Neuronal stem cell (in vitro differentiated cells): ENCODE results near the gene NFIX.
A peak's percentile ranks its signal among the peaks of the same experiment; 100 is the strongest.

Experiments
- DNase-seq: peaks from one replicate; pipeline ENCODE4 v3.0.0-alpha.2; 2013; ENCODE audit warnings: low spot score
- H2AFZ ChIP-seq: one replicate; pipeline ENCODE4 v1.6.1; 2013; ENCODE audit warnings: mild to moderate bottlenecking, low read length, inconsistent platforms
- H2AK5ac ChIP-seq: 2 replicates; pipeline ENCODE4 v1.6.1; 2013; ENCODE audit warnings: low read depth, mild to moderate bottlenecking, inconsistent platforms, low read length, moderate library complexity, mixed read lengths
- H2BK120ac ChIP-seq: 2 replicates; pipeline ENCODE4 v1.6.1; 2013; ENCODE audit warnings: low read depth, mild to moderate bottlenecking, inconsistent platforms, low read length, moderate library complexity, mixed read lengths
- H2BK12ac ChIP-seq: one replicate; pipeline ENCODE4 v1.6.1; 2013; ENCODE audit warnings: low read length, inconsistent platforms
- H2BK15ac ChIP-seq: 2 replicates; pipeline ENCODE4 v1.6.1; 2013; ENCODE audit warnings: mild to moderate bottlenecking, low read length, inconsistent platforms, mixed read lengths
- H2BK5ac ChIP-seq: one replicate; pipeline ENCODE4 v1.6.1; 2013; ENCODE audit warnings: inconsistent platforms, mild to moderate bottlenecking, low read length, moderate library complexity
- H3K14ac ChIP-seq: one replicate; pipeline ENCODE4 v1.6.1; 2013; ENCODE audit warnings: low read length, inconsistent platforms
- H3K18ac ChIP-seq: 2 replicates; pipeline ENCODE4 v1.6.1; 2013; ENCODE audit warnings: low read length, inconsistent platforms
- H3K23ac ChIP-seq: 2 replicates; pipeline ENCODE4 v1.6.1; 2013; ENCODE audit warnings: low read depth, mild to moderate bottlenecking, mixed read lengths, low read length, inconsistent platforms; ENCODE audit not compliant: poor library complexity
- H3K27ac ChIP-seq: replicated peaks from 3 replicates; pipeline ENCODE4 v1.5.1; 2013; ENCODE audit warnings: low read length, inconsistent platforms
- H3K27me3 ChIP-seq, 3 experiments: 2 replicates each; pipeline ENCODE4 v1.6.1; 2013; ENCODE audit warnings: low read length in 3 of 3, mild to moderate bottlenecking in 2 of 3, inconsistent platforms in 1 of 3, low read depth in 1 of 3, mixed read lengths in 1 of 3, moderate library complexity in 1 of 3; ENCODE audit not compliant: control insufficient read depth in 3 of 3, insufficient read depth in 3 of 3
- H3K36me3 ChIP-seq, 2 donors: replicated peaks in 1 of 2; 2 replicates each; pipeline ENCODE4 v1.6.1; 2013; ENCODE audit warnings: low read length in 2 of 2; ENCODE audit not compliant: control insufficient read depth in 2 of 2, insufficient read depth in 2 of 2
- H3K4ac ChIP-seq: 2 replicates; pipeline ENCODE4 v1.6.1; 2013; ENCODE audit warnings: inconsistent platforms, mild to moderate bottlenecking, low read length, moderate library complexity
- H3K4me1 ChIP-seq, 2 donors: 1 replicate in 1 of 2; 2 replicates in 1 of 2; pipeline ENCODE4 v1.6.1; 2013; ENCODE audit warnings: low read length in 2 of 2, low read depth in 1 of 2; ENCODE audit not compliant: control insufficient read depth in 2 of 2, insufficient read depth in 1 of 2
- H3K4me2 ChIP-seq: one replicate; pipeline ENCODE4 v1.6.1; 2013; ENCODE audit warnings: mild to moderate bottlenecking, low read length, inconsistent platforms; ENCODE audit not compliant: insufficient read depth, poor library complexity, severe bottlenecking
- H3K4me3 ChIP-seq, 2 donors: 2 replicates each; pipeline ENCODE4 v1.5.1; 2013; ENCODE audit warnings: low read length in 2 of 2, mild to moderate bottlenecking in 2 of 2, inconsistent platforms in 1 of 2, moderate library complexity in 1 of 2
- H3K79me1 ChIP-seq: one replicate; pipeline ENCODE4 v1.6.1; 2013; ENCODE audit warnings: low read depth, mild to moderate bottlenecking, inconsistent platforms, low read length, moderate library complexity
- H3K9ac ChIP-seq: one replicate; pipeline ENCODE4 v1.6.1; 2013; ENCODE audit warnings: mild to moderate bottlenecking, low read depth, low read length, inconsistent platforms; ENCODE audit not compliant: poor library complexity
- H3K9me3 ChIP-seq, 2 donors: replicated peaks in 1 of 2; 2 replicates each; pipeline versions ENCODE3 to v1.6.1; 2013; ENCODE audit warnings: low read length in 2 of 2, mild to moderate bottlenecking in 2 of 2, inconsistent platforms in 1 of 2, low read depth in 1 of 2, mixed read lengths in 1 of 2, moderate library complexity in 1 of 2; ENCODE audit not compliant: control insufficient read depth in 2 of 2, insufficient read depth in 1 of 2
- H4K8ac ChIP-seq: one replicate; pipeline ENCODE4 v1.6.1; 2013; ENCODE audit warnings: low read depth, mild to moderate bottlenecking, inconsistent platforms, low read length, moderate library complexity
- H4K91ac ChIP-seq: one replicate; pipeline ENCODE4 v1.6.1; 2013; ENCODE audit warnings: low read length, low read depth, mild to moderate bottlenecking, inconsistent platforms; ENCODE audit not compliant: poor library complexity
- WGBS, 2 donors: extraction: QIAGEN DNeasy Blood & Tissue Kit; methylation state at CpG; one replicate each; pipeline ENCODE4 v1.1.7; 2013; ENCODE audit warnings: missing lambda C conversion rate in 2 of 2, mixed read lengths in 1 of 2; ENCODE audit not compliant: insufficient read length in 2 of 2, insufficient replicate concordance in 1 of 2; ENCODE audit errors: extremely low coverage in 2 of 2; 5-methylcytosine and 5-hydroxymethylcytosine counted together

Gene NFIX

DNA sequence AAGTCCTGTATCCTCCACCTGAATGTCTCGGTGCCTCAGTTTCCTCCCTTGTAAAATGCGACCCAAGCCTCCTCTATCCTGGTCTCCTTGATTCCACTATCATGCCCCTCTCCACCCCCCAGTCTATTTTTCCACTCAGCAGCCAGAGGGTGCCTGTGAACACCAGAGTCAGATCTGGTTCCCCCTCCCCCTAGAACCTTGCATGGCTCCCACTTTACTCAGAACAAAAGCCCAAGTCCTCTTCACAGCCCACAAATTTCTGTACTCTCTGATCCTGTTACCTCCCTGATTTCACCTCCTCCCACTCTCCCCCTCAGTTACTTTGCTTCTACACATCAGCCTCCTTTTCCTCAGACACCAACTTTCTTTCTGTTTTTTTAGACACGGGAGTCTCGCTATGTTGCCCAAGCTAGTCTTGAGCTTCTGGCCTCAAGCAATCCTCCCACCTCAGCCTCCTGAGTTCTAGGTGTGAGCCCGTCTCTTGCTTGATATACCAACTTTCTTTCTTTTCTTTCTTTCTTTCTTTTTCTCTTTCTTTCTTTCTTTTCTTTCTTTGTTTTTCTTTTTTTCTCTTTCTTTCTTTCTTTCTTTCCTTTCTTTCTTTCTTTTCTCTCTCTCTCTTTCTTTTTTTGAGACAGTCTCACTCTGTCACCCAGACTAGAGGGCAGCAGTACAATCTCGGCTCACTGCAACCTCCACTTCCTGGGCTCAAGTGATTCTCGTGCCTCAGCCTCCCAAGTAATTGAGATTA is 25.0 kb upstream of the NFIX start:
- Histone ChIP-seq H3K4ac (no peak overlapping the region), H2AFZ (no peak overlapping the region), H2BK12ac (no peak overlapping the region), H2AK5ac (no peak overlapping the region), H2BK5ac (no peak overlapping the region), H3K79me1 (no peaks in the 10 kb centered on the region), H2BK15ac (no peak overlapping the region), H3K36me3 (no peaks in the 10 kb centered on the region), H3K4me3 (no peak overlapping the region), H4K91ac (no peak overlapping the region), H3K18ac (no peak overlapping the region), H3K14ac (no peak overlapping the region), H3K27ac (no peak overlapping the region), H4K8ac (no peak overlapping the region), H3K27me3 (peaks cover 0 to 36% (median 0%) of the 10 kb centered on the region in 3 experiments), H3K23ac (no peak overlapping the region), H2BK120ac (no peak overlapping the region), H3K4me2 (no peak overlapping the region), H3K4me1 (peaks cover 0 to 3% of the 10 kb centered on the region in 2 donors), H3K9ac (no peak overlapping the region), H3K9me3 (no peaks in the 10 kb centered on the region)
- no peak for DNase-seq
- WGBS, 2 donors = no CpG with 5 or more reads among the region's 7 CpGs

GRCh38 chr19:12973236-12973635 is 22.0 kb upstream of the NFIX start:
- no peak for DNase-seq
- Histone ChIP-seq H3K4me1 (no peaks in the 10 kb centered on the region), H2BK5ac (no peak overlapping the region), H3K4me3 (no peak overlapping the region), H3K23ac (no peak overlapping the region), H4K8ac (no peak overlapping the region), H2BK12ac (no peak overlapping the region), H2BK120ac (no peak overlapping the region), H3K27me3 (peaks cover 0 to 46% (median 0%) of the 10 kb centered on the region in 3 experiments), H3K79me1 (no peaks in the 10 kb centered on the region), H3K9ac (no peak overlapping the region), H3K18ac (no peak overlapping the region), H3K9me3 (no peaks in the 10 kb centered on the region), H2AK5ac (no peak overlapping the region), H2AFZ (no peak overlapping the region), H3K36me3 (no peaks in the 10 kb centered on the region), H4K91ac (peak overlapping the region; percentile 94), H2BK15ac (no peak overlapping the region), H3K14ac (peak overlapping the region; percentile 84), H3K4ac (no peak overlapping the region), H3K27ac (no peak overlapping the region), H3K4me2 (no peak overlapping the region)
- WGBS, 2 donors = no CpG with 5 or more reads among the region's 16 CpGs

- Histone ChIP-seq H3K36me3 (no peaks in the 10 kb centered on the region), H4K8ac (no peak overlapping the region), H3K18ac (peak overlapping the region; percentile 28), H3K9ac (no peak overlapping the region), H3K14ac (no peak overlapping the region), H3K27me3 (peaks cover 0 to 41% (median 0%) of the 10 kb centered on the region in 3 experiments), H2AK5ac (peak overlapping the region; percentile 81), H2BK15ac (peak overlapping the region; percentile 81), H2BK5ac (peak overlapping the region; percentile 53), H2BK12ac (peak overlapping the region; percentile 7), H3K79me1 (no peaks in the 10 kb centered on the region), H2AFZ (no peak overlapping the region), H4K91ac (no peak overlapping the region), H3K23ac (no peak overlapping the region), H3K4ac (no peak overlapping the region), H2BK120ac (no peak overlapping the region), H3K9me3 (no peaks in the 10 kb centered on the region), H3K4me2 (no peak overlapping the region), H3K27ac (no peak overlapping the region), H3K4me3 (no peak overlapping the region), H3K4me1 (no peaks in the 10 kb centered on the region)
- WGBS, 2 donors = no CpG with 5 or more reads among the region's 19 CpGs
- no peak for DNase-seq
Measured at GRCh38 chr19:12974301-12975220, 20.7 kb upstream of the NFIX start.

DNA sequence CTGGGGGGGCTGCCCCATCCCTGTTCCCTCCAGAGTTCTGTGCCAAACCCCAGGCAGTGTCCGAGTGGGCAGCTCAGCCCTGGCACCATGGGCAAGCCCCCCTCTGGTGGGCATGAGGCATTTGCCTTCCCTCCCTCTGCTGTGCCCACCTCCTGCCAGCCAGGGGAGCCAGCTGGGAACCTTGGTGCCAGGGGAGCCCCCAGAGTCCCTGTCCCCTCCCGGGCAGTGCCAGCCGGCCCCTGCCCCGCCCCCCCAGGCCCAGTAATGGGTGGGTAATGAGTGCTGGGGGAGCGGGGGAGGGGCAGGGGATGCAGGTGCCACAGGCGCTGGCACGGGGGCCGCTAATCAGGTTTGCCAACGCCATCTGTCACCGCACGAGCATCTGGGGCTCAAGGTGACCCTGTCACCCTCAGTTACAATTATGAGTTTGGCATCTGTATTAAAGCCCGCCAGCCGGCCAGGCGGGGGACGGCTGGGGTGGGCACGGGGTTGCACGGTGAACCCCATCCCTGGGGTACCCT is 20.0 kb upstream of the NFIX start:
- no peak overlapping the region for H3K23ac ChIP-seq
- no peaks in the 10 kb centered on the region for H3K4me1 ChIP-seq
- H3K27me3 ChIP-seq = peaks cover 0 to 34% (median 0%) of the 10 kb centered on the region in 3 experiments
- H3K9me3 ChIP-seq = no peaks in the 10 kb centered on the region
- no peak for DNase-seq
- H3K79me1 ChIP-seq = no peaks in the 10 kb centered on the region
- no peak overlapping the region for H4K8ac ChIP-seq
- no peak overlapping the region for H4K91ac ChIP-seq
- H2AK5ac ChIP-seq = peak overlapping the region; percentile 81
- H2BK120ac ChIP-seq = no peak overlapping the region
- peak overlapping the region; percentile 44 for H3K9ac ChIP-seq
- H3K14ac ChIP-seq = peak overlapping the region; percentile 21
- no peak overlapping the region for H3K4ac ChIP-seq
- H3K27ac ChIP-seq = no peak overlapping the region
- H3K36me3 ChIP-seq = no peaks in the 10 kb centered on the region
- H2BK15ac ChIP-seq = peak overlapping the region; percentile 81
- WGBS, 2 donors = no CpG with 5 or more reads among the region's 17 CpGs
- H2AFZ ChIP-seq = no peak overlapping the region
- no peak overlapping the region for H3K4me3 ChIP-seq
- H3K18ac ChIP-seq = no peak overlapping the region
- H2BK12ac ChIP-seq = peak overlapping the region; percentile 7
- no peak overlapping the region for H3K4me2 ChIP-seq
- peak overlapping the region; percentile 53 for H2BK5ac ChIP-seq
